Measurements from ENCODE around the gene IFITM2.

GRCh38 chr11:324156-324555, 16.5 kb downstream of the IFITM2 start:
- TF ChIP-seq CTCF (IDR thresholded peaks at IDR 0.05) (no peak), POLR2A (IDR thresholded peaks at IDR 0.05) (no peak)
